Right lobe of liver (tissue), 4 donors: ENCODE measurements around the gene NPAS4.

Source experiments
- CTCF ChIP-seq, 4 donors: fragments of 200-600 bp in 3 of 4; fragments of 450-650 bp in 1 of 4; IDR thresholded peaks; one replicate each; pipeline versions ENCODE4 v1.5.1 to v1.8.0; 2016 to 2022; ENCODE audit warnings: antibody characterized with exemption in 4 of 4, mild to moderate bottlenecking in 2 of 4
- POLR2A ChIP-seq: fragments of 450-650 bp; IDR thresholded peaks from one replicate; pipeline ENCODE4 v1.6.1; 2017; ENCODE audit warnings: antibody characterized with exemption, mild to moderate bottlenecking
- donor health status: DM: no; HTN: no; CAD: no.
- donor health status: DM: no; HTN: no; CAD: no.
- donor health status: DM: no; HTN: yes; CAD: no.

DNA sequence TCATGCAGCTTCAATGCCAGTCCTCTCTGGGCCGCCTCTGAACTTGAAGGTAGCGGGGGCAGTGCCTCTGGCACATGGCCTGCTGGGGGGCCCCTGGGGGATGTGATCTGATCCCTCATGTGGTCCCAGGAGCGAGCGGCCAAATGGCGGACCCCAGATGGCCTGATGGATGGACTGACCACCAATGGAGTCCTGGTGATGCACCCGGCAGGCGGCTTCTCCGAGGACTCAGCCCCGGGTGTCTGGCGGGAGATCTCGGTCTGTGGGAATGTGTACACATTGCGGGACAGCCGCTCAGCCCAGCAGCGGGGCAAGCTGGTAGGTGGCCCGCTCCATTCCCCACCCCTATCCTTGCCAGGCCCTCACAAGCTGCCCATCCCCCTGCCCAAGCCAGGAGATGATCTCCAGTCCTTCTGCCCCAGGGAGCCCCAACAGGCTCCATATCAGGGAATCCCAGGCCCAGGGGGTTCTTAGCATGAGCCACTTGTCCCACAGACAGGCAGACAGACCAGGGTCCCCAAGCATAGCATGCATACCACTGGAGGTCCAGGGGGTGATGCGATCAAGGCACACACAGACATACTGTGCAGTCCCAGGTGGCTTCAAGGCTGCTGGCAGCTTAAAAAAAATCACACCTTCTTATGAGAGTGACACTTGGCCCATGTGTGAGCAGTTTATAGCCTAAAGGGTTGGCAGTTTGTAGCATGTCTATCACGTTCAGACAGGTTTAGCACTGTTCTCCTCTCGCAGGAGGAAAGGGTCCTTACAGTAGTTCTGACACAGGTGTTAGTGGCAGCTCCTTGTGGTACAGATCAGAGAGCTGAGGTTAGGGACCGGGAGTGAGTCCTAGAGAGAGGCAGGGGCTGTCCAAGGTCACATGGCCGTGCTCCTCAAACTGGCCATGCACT, 53.0 kb downstream of the NPAS4 start:
- no peak for TF ChIP-seq CTCF (IDR thresholded peaks at IDR 0.05)
- TF ChIP-seq POLR2A = no peak
